Epithelial cell of esophagus (primary cell): Measurements from ENCODE around the gene SEC14L2.

ENCODE experiments used
- DNase-seq: peaks from one replicate; pipeline ENCODE4 v3.0.0; 2010; ENCODE audit warnings: low read depth
- H3K4me3 ChIP-seq: 2 replicates; pipeline ENCODE4 v1.5.1; 2011; ENCODE audit warnings: mild to moderate bottlenecking, low read length, control low read depth
- TF ChIP-seq, protein P1 (sequence below): IDR thresholded peaks from 2 replicates; pipeline ENCODE4 v1.5.1; 2011; ENCODE audit warnings: low read depth, mild to moderate bottlenecking, low read length, control low read depth, inconsistent platforms; ENCODE audit not compliant: insufficient read depth; ENCODE audit errors: missing control alignments

SEC14L2 gene

DNA sequence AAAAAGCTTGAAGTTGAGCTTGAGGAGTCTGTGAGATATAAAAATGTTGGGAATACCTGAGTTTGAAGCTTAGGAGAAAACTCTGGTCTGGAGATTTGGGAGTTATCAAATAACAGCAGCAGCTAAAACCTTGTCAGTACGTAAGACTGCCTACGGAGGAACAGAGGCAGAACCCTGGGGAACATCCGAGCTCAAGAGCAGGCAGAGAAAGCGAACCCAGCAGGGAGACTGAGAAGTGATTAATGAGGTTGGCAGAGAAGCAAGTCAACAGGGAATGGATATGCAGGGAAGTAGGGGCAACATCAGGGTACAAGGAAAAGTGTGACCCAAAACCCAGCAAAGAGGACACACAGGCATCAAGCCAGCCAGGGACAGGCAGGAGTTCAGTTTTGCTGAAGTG, 16.2 kb downstream of the SEC14L2 start:
- DNase-seq = no peak
- TF ChIP-seq, protein P1, sequence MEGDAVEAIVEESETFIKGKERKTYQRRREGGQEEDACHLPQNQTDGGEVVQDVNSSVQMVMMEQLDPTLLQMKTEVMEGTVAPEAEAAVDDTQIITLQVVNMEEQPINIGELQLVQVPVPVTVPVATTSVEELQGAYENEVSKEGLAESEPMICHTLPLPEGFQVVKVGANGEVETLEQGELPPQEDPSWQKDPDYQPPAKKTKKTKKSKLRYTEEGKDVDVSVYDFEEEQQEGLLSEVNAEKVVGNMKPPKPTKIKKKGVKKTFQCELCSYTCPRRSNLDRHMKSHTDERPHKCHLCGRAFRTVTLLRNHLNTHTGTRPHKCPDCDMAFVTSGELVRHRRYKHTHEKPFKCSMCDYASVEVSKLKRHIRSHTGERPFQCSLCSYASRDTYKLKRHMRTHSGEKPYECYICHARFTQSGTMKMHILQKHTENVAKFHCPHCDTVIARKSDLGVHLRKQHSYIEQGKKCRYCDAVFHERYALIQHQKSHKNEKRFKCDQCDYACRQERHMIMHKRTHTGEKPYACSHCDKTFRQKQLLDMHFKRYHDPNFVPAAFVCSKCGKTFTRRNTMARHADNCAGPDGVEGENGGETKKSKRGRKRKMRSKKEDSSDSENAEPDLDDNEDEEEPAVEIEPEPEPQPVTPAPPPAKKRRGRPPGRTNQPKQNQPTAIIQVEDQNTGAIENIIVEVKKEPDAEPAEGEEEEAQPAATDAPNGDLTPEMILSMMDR = no peak
- no peak overlapping the region for H3K4me3 ChIP-seq

DNA sequence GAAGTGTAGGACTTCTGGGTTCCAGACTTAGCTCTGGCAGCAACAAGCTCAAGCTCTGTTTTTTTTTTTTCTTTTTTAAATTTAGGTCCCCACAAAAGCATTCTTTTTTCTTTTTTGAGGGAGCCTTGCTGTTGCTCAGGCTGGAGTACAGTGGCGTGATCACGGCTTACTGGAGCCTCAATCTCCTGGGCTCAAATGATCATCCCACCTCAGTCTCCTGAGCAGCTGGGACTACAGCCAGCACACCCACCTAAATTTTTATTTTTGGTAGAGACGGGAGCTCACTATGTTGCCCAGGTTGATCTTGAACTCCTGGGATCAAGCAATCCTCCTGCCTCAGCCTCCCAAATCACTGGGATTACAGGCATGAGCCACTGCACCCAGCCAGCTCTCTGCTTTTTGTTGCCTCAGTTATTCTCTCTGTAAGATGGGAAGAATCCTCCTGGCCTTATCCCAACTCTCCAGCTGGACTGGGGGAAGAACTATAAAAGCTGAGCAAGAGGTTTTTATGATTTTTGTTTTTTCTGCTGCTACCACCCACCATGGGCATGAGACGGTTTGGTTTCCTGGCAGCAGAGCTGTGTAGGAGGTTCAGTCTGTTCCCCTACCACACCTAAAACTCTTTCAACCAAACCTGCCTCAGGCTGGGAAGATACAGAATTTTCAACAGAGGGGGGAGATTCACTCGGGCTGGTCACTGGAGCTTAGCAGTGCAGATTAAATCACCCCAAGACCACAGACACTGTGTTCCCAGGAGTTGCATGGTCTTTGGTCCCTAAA, 17.1 kb downstream of the SEC14L2 start:
- DNase-seq = no peak
- H3K4me3 ChIP-seq = no peak overlapping the region
- TF ChIP-seq, protein P1 = no peak

DNA sequence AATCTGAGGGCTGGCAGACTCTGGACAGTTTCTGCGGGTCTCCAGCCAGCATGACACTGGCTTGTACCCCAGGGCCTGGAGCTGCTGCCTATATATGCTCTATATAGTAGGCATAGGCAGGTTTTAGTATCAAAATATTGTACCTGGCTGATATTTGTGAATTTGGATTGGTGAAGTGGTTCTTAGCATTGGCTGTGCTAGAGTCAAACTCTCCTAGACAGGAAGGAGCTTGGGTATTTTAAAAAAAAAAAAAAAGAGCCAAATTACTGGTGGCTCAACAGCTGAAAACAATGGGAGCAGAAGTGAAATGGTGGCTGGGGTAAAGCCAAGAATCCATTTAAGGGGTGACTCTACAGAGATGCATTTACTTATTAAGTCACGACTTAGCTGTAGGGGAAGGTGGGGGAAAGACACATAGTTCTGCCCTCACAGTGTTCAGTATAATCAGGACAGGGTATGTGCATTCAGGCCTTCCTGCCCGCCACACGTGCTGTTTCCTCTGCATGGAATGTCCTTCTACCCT, 17.8 kb downstream of the SEC14L2 start:
- TF ChIP-seq, protein P1 = no peak
- no peak for DNase-seq
- no peak overlapping the region for H3K4me3 ChIP-seq

DNA sequence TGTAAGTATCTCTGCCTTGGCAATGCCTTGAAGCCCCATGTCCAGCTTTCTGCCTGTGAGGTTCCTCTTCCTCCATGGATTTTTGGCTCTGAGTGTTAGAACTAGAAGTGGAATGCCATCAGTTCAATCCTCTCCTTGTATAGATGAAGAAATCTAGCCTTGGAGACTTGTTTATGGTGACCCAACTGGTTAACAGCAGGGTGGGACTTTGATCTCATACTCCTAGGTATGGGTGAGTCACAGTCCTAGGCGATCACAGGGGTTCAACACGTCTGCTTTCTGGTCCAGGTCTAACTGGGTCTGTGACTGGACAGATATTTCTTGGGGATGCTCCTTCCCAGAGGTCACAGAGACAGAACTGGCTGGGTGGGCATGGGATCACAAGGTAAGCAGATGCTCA, 19.6 kb downstream of the SEC14L2 start:
- TF ChIP-seq, protein P1 = no peak

DNA sequence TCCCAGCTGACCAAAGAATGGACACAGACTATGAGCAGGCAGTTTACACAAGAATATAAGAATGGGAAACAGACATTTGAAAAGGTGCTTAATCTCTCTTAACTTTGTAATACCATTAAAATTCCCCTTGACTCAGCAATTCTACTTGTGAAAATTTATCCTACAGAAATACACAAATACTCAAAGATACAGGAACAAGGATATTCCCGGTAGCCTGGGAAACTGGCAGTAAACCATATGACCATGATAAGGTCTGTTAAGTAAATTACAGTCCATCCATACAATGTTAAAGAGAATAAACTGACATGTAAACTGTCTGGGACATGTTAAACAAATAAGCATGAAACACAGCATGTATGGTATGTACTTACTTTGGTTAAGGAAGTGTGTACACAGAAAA, 20.0 kb downstream of the SEC14L2 start:
- H3K4me3 ChIP-seq = no peak overlapping the region
- TF ChIP-seq, protein P1 = no peak

More for the DNA sequence above, 19.6 kb downstream of the SEC14L2 start:
- H3K4me3 ChIP-seq = no peak overlapping the region
- DNase-seq = peak; percentile 77

DNA sequence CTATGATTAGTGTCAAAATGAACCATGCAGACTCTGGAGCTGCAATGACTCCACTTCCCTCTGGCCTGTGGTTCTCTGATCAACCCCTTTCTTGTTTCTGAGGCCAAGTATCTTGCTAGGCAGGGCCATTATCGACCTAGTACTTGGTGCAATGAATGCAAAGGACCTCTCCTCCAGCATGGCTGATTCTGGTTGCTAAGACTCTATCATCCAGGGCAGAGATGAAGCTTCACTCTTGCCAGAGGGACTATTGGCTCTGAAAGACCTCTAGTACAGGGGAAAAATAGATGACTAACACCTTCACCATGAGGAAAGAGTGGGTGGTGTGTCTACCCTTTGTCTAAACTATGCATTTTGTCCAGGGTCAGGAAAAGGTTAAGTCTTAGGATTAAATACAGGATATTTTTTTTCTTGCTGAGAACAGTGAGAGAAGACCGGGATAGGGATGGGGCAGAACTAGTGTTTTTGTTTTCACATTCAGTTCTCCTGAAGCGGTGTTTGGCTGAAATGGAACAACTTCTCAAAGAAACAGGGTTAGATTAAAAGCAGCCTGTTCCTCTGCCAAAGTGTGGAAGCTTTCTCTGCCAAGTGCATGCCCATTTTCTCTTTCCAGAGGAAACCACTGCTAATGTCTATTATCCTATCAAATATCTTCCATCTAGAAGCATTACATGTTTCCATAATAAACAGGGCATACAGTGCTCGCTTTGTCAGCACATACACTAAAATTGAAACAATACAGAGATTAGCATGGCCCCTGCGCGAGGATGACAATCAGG, 23.7 kb downstream of the SEC14L2 start:
- TF ChIP-seq, protein P1 = no peak
- no peak overlapping the region for H3K4me3 ChIP-seq
- DNase-seq = peak; percentile 79

More for the DNA sequence above, 20.0 kb downstream of the SEC14L2 start:
- no peak for DNase-seq
